M059J (cell line): ENCODE data around the gene CDC27. TPM values are rescaled to one million over a fixed set of nuclear protein-coding genes. Genes with fewer than 3 reads are reported as not detected.
A peak's percentile ranks its signal among the peaks of the same experiment; 100 is the strongest.
"Not testable (repeated sequence)": the region's sequence is repeated elsewhere in the genome, so short reads cannot be mapped to it uniquely, and the experiment has no call there.

Source experiments
- DNase-seq: peaks from one replicate; pipeline ENCODE4 v3.0.0-alpha.2; 2012; ENCODE audit warnings: low read depth
- total RNA-seq: library from RNA; depleted of rRNA; stranded (reverse); fragments of >200 nt; shearing (Covaris generic); gene quantifications from 2 replicates; pipeline ENCODE4 v1.2.3, GENCODE V29; 2014

Gene CDC27
- total RNA-seq, 1 experiment from 2014 or later, result 90.9 TPM

DNA sequence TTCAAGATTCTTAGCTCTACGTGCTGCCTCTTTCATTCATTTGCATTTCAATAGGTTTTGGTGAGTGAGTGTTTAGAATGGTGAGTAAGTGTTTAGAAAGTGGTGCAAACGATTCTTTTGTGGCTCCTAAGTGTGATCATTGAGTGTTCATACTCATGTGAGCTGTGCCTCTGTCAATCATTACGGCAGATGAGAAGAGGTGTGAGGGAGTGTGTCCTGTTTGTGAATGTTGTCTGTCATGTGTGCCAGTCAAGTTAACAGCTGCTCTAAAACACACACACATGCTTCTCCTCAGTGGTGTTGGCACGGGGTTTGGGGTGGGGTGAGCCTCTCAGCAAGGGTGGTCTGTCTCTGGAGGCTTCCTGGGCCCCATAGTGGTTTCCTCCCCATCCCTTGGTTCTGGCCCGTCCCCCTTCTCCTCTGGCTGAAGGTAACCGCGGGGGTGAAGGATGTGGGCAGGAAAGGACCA is 31.5 kb upstream of the CDC27 start:
- no peak for DNase-seq

DNA sequence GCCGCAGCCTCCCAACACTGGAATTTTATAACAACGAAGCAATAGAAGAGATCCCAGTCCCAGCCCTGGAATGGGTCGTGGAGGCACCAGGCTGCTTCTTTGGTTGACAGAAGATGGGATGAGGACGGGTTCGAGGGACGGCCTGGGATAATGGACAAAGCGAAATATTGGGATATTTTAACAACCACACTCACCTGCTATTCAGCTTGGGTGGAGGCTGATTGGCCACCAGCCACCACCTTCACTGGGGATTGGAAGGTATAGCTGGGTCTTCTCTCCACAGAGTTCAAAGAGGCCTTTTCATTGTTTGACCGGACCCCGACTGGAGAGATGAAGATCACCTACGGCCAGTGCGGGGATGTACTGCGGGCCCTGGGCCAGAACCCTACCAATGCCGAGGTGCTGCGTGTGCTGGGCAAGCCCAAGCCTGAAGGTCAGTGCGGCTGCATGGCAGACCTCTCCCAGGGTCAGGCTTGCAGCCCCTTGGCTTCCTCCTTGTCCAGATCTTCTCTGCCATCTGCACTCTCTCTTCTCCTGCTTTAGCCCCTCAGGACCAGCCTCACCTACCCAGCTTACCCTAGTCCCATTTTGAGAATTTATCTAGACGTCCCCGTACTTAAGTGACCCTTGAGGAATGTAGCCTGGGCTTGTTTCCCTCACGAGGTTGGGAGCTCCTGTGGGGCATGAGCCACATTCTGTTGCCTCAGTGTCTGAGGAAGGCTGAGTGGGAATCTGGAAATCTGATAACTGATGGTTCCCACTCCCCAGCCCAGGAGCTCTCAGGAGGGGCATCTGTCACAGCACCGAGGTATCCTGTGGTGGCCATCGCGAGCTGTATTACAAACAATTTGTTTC is 30.8 kb upstream of the CDC27 start:
- no peak for DNase-seq

DNA sequence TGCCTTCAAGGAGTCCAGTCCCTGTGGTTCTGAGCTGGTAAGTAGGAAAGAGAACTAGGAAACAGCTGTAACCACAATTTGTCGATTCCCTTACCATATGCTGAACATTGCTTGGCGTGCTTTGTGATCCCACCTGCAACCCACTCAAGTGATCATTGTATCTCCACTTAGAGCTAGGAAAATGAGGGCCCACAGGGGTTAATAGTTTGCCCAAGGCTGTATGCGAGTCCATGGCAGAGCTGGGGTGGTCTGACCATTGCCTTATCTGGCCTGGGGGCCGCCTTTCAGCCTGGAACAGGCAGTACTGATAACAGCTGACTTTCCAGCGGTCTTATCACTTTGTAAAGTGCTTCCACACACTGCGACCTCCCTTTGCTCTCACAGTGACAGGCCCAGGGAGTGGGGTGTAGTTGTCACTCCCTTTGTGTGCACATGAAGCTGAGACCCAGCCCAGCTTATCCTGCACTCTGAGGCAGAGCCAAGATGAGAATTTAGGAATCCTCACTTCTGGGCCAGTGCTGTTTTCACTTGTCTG is 29.9 kb upstream of the CDC27 start:
- no peak for DNase-seq

DNA sequence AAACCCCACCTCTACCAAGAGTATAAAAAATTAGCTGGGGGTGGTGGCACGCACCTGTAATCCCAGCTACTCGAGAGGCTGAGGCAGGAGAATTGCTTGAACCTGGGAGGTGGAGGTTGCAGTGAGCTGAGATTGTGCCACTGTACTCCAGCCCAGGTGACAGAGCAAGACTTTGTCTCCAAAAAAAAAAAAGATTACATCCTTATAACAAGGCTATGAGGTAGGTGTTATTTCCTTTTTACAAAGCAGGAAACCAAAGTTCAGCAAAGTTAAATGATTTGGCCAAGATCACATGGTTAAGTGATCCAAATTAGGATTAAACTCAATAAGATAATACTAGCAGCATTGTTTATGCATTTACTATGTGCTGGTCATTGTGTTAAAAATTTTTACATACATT is 28.2 kb upstream of the CDC27 start:
- not testable (repeated sequence) for DNase-seq

DNA sequence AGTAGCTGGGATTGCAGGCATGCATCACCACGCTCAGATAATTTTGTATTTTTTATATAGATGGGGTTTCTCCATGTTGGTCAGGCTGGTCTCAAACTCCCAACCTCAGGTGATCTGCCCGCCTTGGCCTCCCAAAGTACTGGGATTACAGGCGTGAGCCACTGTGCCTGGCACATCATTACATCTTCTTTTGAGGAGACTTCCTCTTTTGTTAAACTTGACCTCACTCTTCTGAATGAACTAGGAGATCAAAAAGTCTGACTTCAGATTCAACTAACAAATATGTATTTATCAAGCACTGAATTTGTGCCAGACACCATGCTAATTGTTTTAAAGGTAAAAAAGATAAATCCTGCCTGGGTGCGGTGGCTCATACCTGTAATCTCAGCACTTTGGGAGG is 27.7 kb upstream of the CDC27 start:
- DNase-seq, result not testable (repeated sequence)

DNA sequence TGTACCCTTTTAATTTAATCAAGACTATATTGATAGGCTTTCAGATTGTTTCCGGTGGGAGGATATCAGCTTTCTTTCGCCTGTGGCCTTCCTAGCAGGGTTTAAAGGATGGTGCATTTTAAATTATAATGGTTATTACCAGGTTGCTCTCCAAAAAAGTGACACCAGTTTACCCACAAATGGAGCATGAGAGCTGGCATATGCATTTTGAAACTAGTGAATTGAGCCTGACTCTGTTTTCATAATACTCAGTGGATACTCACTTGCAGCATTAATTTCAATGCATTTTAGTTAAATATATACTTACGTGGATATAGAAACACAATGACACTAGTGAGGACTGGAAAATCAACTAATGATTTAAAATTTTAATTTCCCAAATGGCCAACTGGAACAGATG is 25.8 kb upstream of the CDC27 start:
- DNase-seq, result no peak

DNA sequence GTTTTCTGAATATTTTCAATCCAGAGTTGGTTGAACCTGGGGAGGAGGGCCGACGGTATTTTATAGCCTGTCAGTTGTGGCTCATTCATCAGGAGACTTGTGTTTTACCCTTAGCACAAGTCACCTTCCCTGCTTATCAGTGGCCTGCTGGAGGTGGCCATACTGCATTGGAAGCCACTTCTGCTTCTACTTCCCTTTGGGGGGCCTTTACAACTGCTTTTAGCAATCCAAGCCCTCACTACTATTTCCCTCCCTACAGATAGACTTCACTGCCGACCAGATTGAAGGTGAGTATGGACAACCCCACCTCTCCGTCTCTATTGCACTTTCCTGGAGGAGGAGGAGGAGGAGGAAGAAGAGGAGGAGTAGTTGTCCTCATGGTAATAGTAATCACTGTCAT is 24.4 kb upstream of the CDC27 start:
- DNase-seq, result no peak

DNA sequence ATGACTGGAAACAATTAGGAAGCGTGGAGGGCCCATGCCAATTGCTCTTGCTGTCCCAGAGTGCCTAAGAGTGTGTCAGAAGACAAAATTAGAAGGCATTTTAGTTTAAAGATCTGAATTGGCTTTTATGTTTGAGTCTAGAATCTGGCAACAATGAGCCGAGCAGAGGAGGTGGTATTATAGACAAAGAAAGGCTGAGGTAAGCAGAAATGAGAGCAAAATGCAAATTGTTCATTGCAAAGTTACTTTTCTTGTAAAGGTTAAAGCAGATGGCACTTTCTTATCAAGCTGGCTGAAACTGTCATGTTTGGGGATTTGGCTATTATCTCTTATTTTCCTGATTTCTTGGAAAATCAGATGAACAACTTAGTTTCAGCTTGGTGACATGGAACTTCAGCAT is 23.4 kb upstream of the CDC27 start:
- no peak for DNase-seq

DNA sequence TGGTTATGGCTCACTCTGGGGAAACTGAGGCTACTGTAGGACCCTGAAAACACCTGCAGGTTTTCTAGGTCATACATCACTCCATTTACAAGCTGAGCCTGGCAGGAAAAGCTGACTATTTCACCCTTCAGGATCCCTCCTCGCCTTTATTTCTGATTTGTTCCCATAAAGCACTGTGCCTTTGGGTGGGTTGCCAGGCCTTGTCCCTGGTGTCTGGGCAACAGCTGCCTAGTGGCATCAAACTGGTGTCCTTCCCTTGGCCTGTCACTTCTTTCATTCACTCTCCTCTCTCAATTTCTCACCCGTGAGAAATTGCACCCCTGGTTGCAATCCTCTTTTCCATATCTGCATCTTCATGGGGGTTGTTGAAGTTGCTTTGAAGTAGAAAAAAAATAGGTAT is 21.7 kb upstream of the CDC27 start:
- no peak for DNase-seq

DNA sequence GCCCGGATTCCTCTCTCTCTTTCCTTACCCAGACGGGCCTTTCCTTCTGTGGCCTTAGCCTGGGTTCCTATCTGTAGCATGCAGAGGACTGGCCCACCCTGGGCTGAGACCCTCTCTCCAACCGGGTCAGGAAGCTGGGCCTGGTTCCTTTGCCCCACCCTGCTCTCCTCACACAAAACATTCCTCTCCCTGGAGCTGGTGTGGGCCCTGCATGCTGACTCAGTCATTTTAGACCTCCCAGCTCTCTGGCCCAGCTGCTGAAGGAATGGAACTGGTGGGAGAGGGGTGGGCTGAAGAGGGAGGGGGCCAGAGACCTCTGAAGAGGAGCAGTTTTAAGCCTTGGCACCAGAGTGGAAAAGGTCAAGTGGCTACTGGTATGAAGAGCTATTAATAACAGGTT is 21.0 kb upstream of the CDC27 start:
- DNase-seq, result no peak

DNA sequence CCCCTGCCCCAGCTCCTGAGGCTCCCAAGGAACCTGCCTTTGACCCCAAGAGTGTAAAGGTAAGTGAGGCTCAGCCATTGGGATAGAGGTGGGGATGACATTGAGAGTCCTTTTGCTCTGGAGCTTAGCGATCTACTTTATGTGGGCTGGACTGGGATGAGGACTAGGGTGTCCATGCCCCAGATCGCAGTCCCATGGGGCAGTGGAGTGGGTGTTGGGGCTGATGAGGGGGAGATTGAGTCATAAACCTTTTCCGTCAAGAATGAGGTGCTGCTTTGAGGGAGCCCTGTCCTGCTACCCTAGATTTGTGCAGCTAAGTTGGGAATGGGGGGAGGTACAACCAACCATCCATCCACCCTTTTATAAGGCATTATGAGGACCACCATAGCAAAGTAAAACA is 20.4 kb upstream of the CDC27 start:
- no peak for DNase-seq

DNA sequence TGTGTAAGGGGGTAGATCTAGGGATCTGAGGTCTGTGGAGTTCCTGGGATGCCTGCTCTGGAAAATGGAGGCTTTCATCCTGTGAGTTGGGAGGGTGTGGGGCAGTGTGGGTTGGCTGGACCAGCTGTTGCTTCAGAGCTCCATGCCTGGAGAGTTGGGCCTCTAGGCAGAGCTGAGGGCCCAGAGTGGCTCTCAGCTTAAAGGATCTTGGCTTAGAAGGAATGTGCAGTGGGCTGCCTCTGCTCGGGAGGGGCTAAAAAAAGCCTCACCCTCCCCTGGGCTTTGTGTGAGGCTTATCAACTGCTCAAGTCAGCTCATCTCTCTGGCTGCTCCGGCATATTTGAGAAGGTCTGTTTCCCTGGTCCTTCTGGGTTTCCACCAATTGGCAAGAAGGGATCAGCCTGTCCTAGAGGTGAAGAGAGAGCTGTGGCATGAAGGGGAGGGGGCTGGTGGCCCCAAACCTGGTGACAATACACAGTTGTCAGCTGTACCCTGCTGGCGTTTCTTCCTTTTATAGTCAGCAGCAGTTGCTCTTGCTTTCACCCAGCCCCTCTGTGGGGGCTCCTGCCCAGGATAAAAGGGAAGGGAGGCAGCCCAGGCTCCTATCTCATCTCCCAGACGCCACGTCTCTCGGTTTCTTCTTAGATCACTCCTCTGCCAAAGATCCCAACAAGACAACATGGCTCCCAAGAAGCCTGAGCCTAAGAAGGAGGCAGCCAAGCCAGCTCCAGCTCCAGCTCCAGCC is 19.8 kb upstream of the CDC27 start, which contains the start of gene MYL4:
Gene MYL4 (plus strand): TSS at position 605 of the 745 bp plus-strand sequence. CDS start 75 bp downstream, at position 680.
- DNase-seq, result no peak

DNA sequence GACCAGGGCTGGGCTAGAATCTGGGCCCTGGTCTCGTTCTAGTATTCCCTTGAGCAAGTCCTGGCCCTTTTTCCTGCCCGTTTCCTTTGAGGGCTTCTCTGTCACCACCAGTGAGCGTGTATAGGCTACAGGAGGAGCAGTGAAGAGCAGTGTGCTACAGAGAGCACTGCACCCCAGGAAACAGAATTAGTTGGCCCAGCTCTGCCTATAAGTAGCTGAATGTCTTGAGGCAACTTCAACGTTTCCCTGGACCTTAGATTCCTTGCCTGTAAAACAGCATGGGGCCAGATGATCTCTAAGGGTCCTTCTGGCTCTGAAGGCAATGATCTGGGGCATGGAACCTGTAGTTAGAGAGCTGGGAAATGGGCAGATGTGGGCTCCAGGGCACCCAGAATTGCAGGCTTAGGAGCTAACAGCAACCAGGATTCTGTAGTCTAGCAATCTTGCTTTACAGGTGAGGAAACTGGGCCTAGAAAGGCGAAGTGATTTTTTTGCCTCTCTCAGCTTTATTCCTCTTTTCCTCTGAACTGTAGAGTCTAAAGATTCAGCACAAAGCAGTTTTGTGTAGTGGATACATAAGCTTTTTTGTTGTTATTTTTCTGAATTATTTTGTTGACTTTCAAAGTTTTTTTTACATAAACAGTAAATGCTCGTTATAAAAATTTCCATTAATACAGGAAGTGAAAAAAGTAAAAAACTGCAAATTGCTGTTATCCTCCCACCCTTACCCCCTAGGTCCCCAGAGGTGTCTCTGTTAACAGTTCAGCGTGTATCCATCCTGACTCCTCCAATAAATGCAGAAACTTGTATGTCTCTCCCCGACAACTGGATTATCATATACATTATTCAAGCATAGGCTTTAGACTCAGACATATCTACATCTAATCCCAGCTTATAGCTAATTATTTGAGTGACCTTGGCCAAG is 18.3 kb upstream of the CDC27 start:
- no peak for DNase-seq

DNA sequence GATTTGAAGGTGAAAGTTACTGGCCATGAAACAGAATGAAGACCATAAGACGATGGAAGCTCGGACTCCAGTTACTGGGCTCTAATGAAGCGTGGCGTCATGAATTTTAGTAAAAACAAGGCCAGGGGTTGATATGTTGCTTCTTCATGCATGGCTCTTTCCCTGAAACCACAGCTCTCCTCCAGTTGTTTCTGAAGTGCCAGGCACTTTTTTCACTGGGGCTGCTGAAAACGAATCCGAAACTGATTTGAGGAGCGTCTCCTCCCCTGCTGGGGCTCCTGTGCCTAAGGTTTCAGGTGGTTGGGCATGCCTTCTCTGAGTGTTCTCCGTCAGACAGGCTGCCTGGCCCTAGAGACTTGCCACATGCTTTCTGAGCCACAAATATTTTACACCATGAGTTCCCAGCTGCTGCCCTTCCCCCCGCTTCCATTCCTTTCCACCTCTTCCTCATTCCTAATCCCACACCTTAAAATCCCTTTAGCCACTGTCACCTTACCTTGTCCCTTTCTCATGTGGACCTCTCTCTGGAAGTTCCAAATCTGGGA is 16.4 kb upstream of the CDC27 start:
- DNase-seq, result peak; percentile 94

DNA sequence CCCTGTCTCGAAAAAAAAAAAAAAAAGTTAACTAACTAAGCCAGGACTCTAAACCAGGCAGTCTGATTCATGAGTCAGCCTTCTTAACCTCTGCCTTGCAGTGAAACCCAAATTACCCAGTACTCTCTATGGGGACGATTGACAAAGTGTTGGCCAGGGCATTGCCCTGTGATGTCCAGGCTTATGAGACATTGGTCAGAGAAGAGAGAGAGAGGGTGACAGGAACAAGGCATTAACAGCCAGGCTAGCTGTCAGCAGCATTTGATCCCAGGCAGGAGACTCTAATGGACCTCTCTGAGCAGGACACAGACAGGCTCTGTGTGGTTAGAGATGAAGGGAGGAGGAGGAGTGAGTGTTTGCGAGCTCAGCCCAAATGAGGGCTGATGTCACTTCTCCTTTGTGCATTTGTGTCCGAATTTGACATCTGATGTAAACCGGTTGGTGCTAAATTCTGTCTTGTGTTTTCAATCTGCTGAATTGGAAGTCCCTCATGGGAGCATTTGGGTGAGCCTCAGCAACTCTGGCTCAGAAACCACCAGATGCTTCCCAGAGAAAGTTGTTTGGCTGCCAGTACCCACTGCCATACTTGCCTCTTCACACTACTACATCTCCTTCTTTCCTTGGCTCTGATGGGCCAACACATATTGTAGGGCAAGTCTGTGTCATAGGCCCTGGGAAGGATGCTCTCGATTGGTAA is 15.8 kb upstream of the CDC27 start:
- DNase-seq, result peak; percentile 85

DNA sequence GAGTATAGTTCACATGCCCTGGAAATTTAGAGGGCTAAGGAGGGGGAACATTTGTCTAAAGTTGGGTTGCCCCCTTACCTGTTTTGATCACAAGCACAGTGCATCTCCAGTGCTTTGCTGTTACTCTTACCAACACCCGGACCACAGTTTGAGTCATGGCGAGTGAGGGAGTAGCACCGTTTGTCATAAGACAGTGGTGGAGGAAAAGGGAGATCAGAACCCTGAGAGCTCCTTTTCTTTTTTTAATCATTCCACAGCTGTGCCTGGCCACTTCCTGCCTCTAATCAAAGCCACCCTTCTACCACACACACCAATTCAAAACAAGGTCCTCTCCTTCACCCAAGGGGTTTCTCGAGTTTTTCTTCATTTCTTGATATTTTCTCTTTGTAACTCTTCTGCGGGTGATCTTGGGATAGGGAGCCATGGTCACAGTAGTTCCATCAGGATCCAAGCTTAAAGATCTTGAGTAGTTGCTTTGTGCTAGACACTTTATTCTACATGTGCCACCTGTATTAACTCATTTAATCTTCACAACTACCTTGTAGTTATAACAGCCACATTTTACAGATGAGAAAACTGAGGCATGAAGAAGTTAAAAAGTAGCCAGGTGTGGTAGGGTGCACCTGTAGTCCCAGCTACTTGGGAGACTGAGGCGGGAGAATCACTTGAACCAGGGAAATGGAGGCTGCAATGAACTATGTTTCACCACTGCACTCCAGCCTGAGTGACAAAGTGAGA is 15.1 kb upstream of the CDC27 start:
- peak; percentile 77 for DNase-seq

DNA sequence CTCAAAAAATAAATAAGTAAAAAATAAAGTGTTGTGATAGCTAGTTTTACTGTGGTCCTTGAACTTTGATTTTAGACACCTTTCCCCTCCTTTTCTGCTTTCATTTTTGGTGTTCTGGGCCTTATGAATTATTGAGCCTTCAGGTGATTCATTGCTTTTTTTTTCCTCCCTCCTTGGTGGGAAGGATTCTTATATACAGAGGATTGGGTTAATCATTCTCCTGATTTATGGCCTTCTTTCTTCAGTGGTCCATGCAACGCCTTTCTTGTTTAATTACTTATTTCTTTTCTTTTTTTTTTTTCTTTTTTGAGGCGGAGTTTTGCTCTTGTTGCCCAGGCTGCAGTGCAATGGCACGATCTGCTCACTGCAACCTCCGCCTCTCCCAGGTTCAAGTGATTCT is 12.1 kb upstream of the CDC27 start:
- DNase-seq, result no peak

DNA sequence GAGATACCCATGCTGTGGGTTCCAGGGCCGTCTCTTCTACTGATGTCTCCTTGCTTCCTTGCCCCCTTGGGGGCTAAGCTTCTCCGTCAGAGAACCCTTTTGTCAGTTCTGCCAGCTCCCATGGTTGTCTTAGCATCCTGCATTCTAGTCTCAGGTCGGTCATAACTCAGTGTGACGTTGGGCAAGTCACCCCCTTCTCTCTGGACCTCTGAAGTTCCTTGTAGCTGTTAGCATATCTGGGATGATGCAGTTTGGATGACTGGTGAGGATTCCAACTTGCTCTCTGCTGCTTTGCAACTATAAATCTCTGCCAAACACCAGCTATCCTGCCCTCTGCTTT is 11.2 kb upstream of the CDC27 start:
- DNase-seq, result no peak

DNA sequence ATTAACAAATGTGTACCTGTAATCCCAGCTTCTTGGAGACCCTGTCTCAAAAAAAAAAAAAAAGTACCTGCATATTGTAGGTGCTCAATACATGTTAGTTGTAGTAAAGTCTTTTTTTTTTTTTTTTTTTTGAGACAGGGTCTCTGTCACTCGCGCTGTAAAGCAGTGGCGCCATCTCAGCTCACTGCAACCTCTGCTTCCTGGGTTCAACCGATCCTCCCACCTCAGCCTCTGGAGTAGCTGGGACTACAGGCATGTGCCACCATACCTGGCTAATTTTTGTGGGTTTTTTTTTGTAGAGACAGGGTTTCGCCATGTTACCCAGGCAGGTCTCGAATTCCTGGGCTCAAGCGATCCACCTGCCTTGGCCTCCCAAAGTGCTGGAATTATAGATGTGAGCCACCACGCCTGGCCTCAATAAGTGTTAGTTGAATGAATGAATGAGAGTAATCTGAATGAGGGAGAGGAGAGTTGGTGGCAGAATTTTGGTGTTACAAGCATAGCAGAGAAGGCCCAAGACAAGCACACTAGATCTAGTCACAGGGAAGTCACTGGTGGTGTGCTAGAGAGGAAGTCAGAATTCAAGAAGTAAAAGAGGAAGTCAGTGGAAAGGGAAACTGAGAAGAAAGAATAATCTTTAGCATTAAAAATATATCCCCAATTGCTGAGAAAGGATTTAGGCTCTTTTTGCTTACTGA is 10.7 kb upstream of the CDC27 start:
- DNase-seq, result no peak
